ENCODE results near the gene GMDS.

The GMDS gene

DNA sequence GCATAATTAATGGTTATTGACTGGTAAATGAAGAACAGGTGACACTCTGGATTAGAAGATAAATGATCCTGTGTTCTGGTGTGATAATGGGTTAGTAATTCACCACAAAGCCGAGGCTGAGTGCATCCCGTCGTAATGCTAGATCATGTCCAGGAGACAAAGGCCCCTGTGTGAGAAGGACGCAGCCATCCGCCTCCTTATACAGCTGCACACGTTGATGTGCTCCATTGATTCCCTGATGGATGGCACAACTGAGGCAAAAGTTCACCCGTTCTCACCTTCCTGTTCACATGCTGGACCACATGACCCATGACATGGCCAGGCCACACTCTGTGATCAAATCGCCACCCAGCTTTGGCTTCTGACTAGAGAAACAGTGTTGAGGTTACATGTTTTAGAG lies 499.6 kb downstream of the GMDS start:
- TF ChIP-seq GLIS3 (CRISPR knock-in tag; IDR thresholded peaks at IDR 0.05) (no peak), ISL1 (CRISPR knock-in tag; IDR thresholded peaks at IDR 0.05) (no peak), ARNTL (CRISPR knock-in tag; IDR thresholded peaks at IDR 0.05; ENCODE audit: borderline replicate concordance, low read depth) (no peak), PATZ1 (CRISPR knock-in tag; IDR thresholded peaks at IDR 0.05; ENCODE audit: borderline replicate concordance) (no peak), SNAI2 (CRISPR knock-in tag; IDR thresholded peaks at IDR 0.05) (no peak), ZNF70 (CRISPR knock-in tag; IDR thresholded peaks at IDR 0.05) (peak; percentile 46; the same call in 1 of the 2 replicates)
- TF ChIP-seq, protein P1, sequence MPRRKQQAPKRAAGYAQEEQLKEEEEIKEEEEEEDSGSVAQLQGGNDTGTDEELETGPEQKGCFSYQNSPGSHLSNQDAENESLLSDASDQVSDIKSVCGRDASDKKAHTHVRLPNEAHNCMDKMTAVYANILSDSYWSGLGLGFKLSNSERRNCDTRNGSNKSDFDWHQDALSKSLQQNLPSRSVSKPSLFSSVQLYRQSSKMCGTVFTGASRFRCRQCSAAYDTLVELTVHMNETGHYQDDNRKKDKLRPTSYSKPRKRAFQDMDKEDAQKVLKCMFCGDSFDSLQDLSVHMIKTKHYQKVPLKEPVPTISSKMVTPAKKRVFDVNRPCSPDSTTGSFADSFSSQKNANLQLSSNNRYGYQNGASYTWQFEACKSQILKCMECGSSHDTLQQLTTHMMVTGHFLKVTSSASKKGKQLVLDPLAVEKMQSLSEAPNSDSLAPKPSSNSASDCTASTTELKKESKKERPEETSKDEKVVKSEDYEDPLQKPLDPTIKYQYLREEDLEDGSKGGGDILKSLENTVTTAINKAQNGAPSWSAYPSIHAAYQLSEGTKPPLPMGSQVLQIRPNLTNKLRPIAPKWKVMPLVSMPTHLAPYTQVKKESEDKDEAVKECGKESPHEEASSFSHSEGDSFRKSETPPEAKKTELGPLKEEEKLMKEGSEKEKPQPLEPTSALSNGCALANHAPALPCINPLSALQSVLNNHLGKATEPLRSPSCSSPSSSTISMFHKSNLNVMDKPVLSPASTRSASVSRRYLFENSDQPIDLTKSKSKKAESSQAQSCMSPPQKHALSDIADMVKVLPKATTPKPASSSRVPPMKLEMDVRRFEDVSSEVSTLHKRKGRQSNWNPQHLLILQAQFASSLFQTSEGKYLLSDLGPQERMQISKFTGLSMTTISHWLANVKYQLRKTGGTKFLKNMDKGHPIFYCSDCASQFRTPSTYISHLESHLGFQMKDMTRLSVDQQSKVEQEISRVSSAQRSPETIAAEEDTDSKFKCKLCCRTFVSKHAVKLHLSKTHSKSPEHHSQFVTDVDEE (CRISPR knock-in tag; IDR thresholded peaks at IDR 0.05), result no peak
- no peak for ATAC-seq

GRCh38 chr6:1744543-1744942 lies 500.9 kb downstream of the GMDS start:
- no peak for ATAC-seq
- TF ChIP-seq, protein P2, sequence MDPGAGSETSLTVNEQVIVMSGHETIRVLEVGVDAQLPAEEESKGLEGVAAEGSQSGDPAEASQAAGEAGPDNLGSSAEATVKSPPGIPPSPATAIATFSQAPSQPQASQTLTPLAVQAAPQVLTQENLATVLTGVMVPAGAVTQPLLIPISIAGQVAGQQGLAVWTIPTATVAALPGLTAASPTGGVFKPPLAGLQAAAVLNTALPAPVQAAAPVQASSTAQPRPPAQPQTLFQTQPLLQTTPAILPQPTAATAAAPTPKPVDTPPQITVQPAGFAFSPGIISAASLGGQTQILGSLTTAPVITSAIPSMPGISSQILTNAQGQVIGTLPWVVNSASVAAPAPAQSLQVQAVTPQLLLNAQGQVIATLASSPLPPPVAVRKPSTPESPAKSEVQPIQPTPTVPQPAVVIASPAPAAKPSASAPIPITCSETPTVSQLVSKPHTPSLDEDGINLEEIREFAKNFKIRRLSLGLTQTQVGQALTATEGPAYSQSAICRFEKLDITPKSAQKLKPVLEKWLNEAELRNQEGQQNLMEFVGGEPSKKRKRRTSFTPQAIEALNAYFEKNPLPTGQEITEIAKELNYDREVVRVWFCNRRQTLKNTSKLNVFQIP (CRISPR knock-in tag; IDR thresholded peaks at IDR 0.05; ENCODE audit: borderline replicate concordance, low read depth), result no peak
- TF ChIP-seq ZNF8 (CRISPR knock-in tag; IDR thresholded peaks at IDR 0.05), result no peak

DNA sequence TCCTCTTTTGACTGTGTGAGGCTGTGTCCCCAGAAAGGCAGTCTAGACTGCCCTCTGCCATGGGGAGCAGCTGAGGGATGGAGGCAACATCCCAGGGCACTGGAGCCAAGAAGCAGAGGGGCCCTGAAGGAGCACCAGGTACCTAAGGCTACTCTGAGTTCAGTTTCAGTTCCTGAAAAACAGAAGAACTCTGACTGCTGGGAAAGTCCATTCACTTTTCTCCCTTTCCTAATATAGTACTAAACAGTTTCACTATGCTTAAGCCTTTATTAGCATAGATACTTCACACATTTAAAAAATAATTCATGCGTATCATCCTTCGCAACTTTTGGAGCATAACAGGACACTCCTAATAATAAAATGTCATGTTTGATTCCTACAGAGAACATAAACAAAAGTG lies 505.7 kb downstream of the GMDS start:
- TF ChIP-seq, protein P1 (CRISPR knock-in tag; IDR thresholded peaks at IDR 0.05), result no peak
- TF ChIP-seq TCF4 (CRISPR knock-in tag; IDR thresholded peaks at IDR 0.05; ENCODE audit: borderline replicate concordance), result no peak
- no peak for TF ChIP-seq ZC3H10 (CRISPR knock-in tag; IDR thresholded peaks at IDR 0.05)
- TF ChIP-seq ZNF565 (CRISPR knock-in tag; conservative IDR thresholded peaks at IDR 0.05; ENCODE audit: low read depth), result no peak
- TF ChIP-seq SNAI2 (CRISPR knock-in tag; IDR thresholded peaks at IDR 0.05), result no peak
- no peak for TF ChIP-seq ISL1 (CRISPR knock-in tag; IDR thresholded peaks at IDR 0.05)
- TF ChIP-seq BACH2 (CRISPR knock-in tag; IDR thresholded peaks at IDR 0.05; ENCODE audit: borderline replicate concordance), result no peak
- no peak for TF ChIP-seq ARNTL (CRISPR knock-in tag; IDR thresholded peaks at IDR 0.05; ENCODE audit: borderline replicate concordance, low read depth)
- TF ChIP-seq PPARA (CRISPR knock-in tag; IDR thresholded peaks at IDR 0.05; ENCODE audit: borderline replicate concordance), result no peak
- TF ChIP-seq ZFP3 (CRISPR knock-in tag; IDR thresholded peaks at IDR 0.05), result no peak
- no peak for TF ChIP-seq RARB (CRISPR knock-in tag; IDR thresholded peaks at IDR 0.05)
- no peak for TF ChIP-seq CSRNP3 (CRISPR knock-in tag; IDR thresholded peaks at IDR 0.05)
- no peak for TF ChIP-seq OSR1 (CRISPR knock-in tag; IDR thresholded peaks at IDR 0.05)
- no peak for TF ChIP-seq ZNF8 (CRISPR knock-in tag; IDR thresholded peaks at IDR 0.05)
- no peak for TF ChIP-seq ZNF70 (CRISPR knock-in tag; IDR thresholded peaks at IDR 0.05)
- no peak for TF ChIP-seq PATZ1 (CRISPR knock-in tag; IDR thresholded peaks at IDR 0.05; ENCODE audit: borderline replicate concordance)
- no peak for ATAC-seq

All from SK-N-SH treated with all-trans-retinoic acid at 6 μM for 48 hours (cell line).